ENCODE results near the gene CENPF.

DNA sequence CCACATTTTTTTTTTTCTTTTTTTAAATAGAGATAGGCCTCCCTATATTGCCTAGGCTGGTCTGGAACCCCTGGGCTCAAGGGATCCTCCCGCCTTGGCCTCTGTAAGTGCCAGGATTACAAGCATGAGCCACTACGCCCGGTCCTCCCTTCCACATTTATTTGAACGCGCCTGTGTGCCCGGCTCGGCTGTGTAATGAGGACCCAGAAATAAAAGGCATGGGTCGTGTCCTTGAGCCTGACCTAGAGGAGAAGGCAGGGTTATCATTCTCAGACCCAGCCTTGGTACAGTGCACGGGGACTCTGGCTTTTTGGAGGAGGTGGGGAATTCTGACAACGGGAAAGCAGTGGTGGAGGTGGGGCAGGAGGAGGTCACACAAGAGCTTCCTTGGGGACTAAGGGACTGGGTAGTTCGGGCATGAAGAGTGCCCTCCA, 841 bp downstream of the CENPF start:
- TF ChIP-seq TCF12 (IDR thresholded peaks at IDR 0.05; ENCODE audit: low read depth) = no peak
- TF ChIP-seq, protein P1, sequence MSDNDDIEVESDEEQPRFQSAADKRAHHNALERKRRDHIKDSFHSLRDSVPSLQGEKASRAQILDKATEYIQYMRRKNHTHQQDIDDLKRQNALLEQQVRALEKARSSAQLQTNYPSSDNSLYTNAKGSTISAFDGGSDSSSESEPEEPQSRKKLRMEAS (IDR thresholded peaks at IDR 0.05) = no peak
- TF ChIP-seq, protein P2, sequence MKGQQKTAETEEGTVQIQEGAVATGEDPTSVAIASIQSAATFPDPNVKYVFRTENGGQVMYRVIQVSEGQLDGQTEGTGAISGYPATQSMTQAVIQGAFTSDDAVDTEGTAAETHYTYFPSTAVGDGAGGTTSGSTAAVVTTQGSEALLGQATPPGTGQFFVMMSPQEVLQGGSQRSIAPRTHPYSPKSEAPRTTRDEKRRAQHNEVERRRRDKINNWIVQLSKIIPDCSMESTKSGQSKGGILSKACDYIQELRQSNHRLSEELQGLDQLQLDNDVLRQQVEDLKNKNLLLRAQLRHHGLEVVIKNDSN (IDR thresholded peaks at IDR 0.05) = no peak
- no peak for TF ChIP-seq RAD21 (IDR thresholded peaks at IDR 0.05; ENCODE audit: low read depth)
- no peak for TF ChIP-seq TAF1 (IDR thresholded peaks at IDR 0.05; ENCODE audit: low read depth)
- TF ChIP-seq YY1 (IDR thresholded peaks at IDR 0.05; ENCODE audit: low read depth) = no peak
- no peak for TF ChIP-seq EP300 (IDR thresholded peaks at IDR 0.05; ENCODE audit: borderline replicate concordance)
- TF ChIP-seq, protein P3, sequence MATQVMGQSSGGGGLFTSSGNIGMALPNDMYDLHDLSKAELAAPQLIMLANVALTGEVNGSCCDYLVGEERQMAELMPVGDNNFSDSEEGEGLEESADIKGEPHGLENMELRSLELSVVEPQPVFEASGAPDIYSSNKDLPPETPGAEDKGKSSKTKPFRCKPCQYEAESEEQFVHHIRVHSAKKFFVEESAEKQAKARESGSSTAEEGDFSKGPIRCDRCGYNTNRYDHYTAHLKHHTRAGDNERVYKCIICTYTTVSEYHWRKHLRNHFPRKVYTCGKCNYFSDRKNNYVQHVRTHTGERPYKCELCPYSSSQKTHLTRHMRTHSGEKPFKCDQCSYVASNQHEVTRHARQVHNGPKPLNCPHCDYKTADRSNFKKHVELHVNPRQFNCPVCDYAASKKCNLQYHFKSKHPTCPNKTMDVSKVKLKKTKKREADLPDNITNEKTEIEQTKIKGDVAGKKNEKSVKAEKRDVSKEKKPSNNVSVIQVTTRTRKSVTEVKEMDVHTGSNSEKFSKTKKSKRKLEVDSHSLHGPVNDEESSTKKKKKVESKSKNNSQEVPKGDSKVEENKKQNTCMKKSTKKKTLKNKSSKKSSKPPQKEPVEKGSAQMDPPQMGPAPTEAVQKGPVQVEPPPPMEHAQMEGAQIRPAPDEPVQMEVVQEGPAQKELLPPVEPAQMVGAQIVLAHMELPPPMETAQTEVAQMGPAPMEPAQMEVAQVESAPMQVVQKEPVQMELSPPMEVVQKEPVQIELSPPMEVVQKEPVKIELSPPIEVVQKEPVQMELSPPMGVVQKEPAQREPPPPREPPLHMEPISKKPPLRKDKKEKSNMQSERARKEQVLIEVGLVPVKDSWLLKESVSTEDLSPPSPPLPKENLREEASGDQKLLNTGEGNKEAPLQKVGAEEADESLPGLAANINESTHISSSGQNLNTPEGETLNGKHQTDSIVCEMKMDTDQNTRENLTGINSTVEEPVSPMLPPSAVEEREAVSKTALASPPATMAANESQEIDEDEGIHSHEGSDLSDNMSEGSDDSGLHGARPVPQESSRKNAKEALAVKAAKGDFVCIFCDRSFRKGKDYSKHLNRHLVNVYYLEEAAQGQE (IDR thresholded peaks at IDR 0.05; ENCODE audit: low read depth) = no peak
- TF ChIP-seq FOXM1 (IDR thresholded peaks at IDR 0.05; ENCODE audit: borderline replicate concordance, low read depth) = no peak
- TF ChIP-seq CREB1 (IDR thresholded peaks at IDR 0.05; ENCODE audit: low read depth) = no peak
- no peak for TF ChIP-seq CEBPB (IDR thresholded peaks at IDR 0.05)
- TF ChIP-seq EGR1 (IDR thresholded peaks at IDR 0.05) = no peak
- no peak for TF ChIP-seq TEAD4 (IDR thresholded peaks at IDR 0.05)
- TF ChIP-seq ZBTB7A (IDR thresholded peaks at IDR 0.05; ENCODE audit: low read depth) = no peak

All from Ishikawa (cell line).